A549 (cell line): ENCODE data around the gene VSIG10. TPM values are rescaled to one million over a fixed set of nuclear protein-coding genes. Genes with fewer than 3 reads are reported as not detected.
A peak's percentile ranks its signal among the peaks of the same experiment; 100 is the strongest.

Source experiments
- ATAC-seq, 2 experiments: fragments of 200-7000 bp in 1 of 2; fragments of >200 bp in 1 of 2; cut with Nextera tagmentation in 1 of 2; cut with Tn5 transposase in 1 of 2; 3 replicates each; pipeline versions ENCODE4 v1.8.0 to v1.9.1; 2018 to 2020; ENCODE audit warnings: mild to moderate bottlenecking in 1 of 2, moderate library complexity in 1 of 2
- CTCF ChIA-PET: fragments of 300-600 bp; sonication (Branson Sonifier 250); formaldehyde crosslinking; extraction: SDS; loops from one replicate; lab custom pipeline; 2021; ENCODE audit warnings: antibody characterized with exemption, inconsistent platforms; lab: Yijun Ruan, JAX
- POLR2A ChIA-PET: fragments of 350-600 bp; formaldehyde crosslinking; extraction: SDS; loops from one replicate; lab custom pipeline; 2021; ENCODE audit warnings: antibody characterized with exemption, inconsistent platforms; lab: Yijun Ruan, JAX
- DNase-seq, 2 experiments: peaks; one replicate each; pipeline versions ENCODE4 v3.0.0 to v3.0.0-alpha.2; 2011 to 2016; ENCODE audit warnings: low read depth in 1 of 2, low spot score in 1 of 2
- FAIRE-seq: peaks from 2 replicates; lab custom pipeline; 2011; peaks lifted over from hg19 to GRCh38; lab: Jason Lieb, UNC
- H3K27ac ChIP-seq, 2 experiments: fragments of >200 bp; sonication (Bioruptor Twin); formaldehyde crosslinking; 3 replicates each; pipeline ENCODE4 v1.5.1; 2016 to 2017
- H3K4me1 ChIP-seq: fragments of >200 bp; sonication (Bioruptor Twin); formaldehyde crosslinking; 3 replicates; pipeline ENCODE4 v1.6.1; 2016
- H3K4me2 ChIP-seq: fragments of >200 bp; sonication (Bioruptor Twin); formaldehyde crosslinking; 3 replicates; pipeline ENCODE4 v1.6.1; 2016
- H3K4me3 ChIP-seq: fragments of >200 bp; sonication (Bioruptor Twin); formaldehyde crosslinking; 3 replicates; pipeline ENCODE4 v1.5.1; 2016
- H3K9me3 ChIP-seq: fragments of >200 bp; sonication (Bioruptor Twin); formaldehyde crosslinking; 3 replicates; pipeline ENCODE4 v1.6.1; 2016
- CEBPB ChIP-seq, 2 experiments: fragments of >200 bp in 1 of 2; sonication (Bioruptor Twin) in 1 of 2; formaldehyde crosslinking in 1 of 2; IDR thresholded peaks; 2 replicates each; pipeline ENCODE4 v1.6.1; 2012 to 2016
- CHD4 ChIP-seq: fragments of 200-600 bp; sonication (generic); IDR thresholded peaks from 2 replicates; pipeline ENCODE4 v1.6.1; 2016; ENCODE audit warnings: antibody characterized with exemption, mild to moderate bottlenecking, borderline replicate concordance
- EHF ChIP-seq: fragments of 250-450 bp; sonication (Bioruptor Pico); IDR thresholded peaks from 2 replicates; pipeline ENCODE4 v1.5.0; 2020; ENCODE audit warnings: mild to moderate bottlenecking
- FOSL2 ChIP-seq, 2 experiments: fragments of 450-650 bp in 1 of 2; fragments of >200 bp in 1 of 2; sonication (Bioruptor Twin) in 1 of 2; formaldehyde crosslinking; IDR thresholded peaks; 2 replicates each; pipeline versions ENCODE4 v1.5.0 to v1.6.1; 2016 to 2020; ENCODE audit warnings: mild to moderate bottlenecking in 1 of 2, moderate library complexity in 1 of 2
- HOXB5 ChIP-seq: fragments of 250-450 bp; sonication (Bioruptor Pico); IDR thresholded peaks from 2 replicates; pipeline ENCODE4 v1.5.0; 2020; ENCODE audit warnings: mild to moderate bottlenecking, moderate library complexity
- KDM5A ChIP-seq: fragments of 200-600 bp; sonication (generic); IDR thresholded peaks from 2 replicates; pipeline ENCODE4 v1.6.1; 2016; ENCODE audit warnings: antibody characterized with exemption, mild to moderate bottlenecking
- MAFK ChIP-seq: fragments of 450-650 bp; IDR thresholded peaks from 2 replicates; pipeline ENCODE4 v1.6.1; 2014; ENCODE audit not compliant: partially characterized antibody
- SREBF2 ChIP-seq: fragments of 450-650 bp; IDR thresholded peaks from 2 replicates; pipeline ENCODE4 v1.6.1; 2014; ENCODE audit warnings: mild to moderate bottlenecking, moderate library complexity
- WGBS: methylation state at CpG from one replicate; pipeline ENCODE4 v1.1.6; 2017; ENCODE audit errors: missing lambda C conversion rate; 5-methylcytosine and 5-hydroxymethylcytosine counted together
- polyA plus RNA-seq, 4 experiments: library from polyadenylated mRNA; depleted of rRNA in 3 of 4; stranded (reverse); fragments of >200 nt; fragmentation: RNase III in 1 of 4; extraction: RNeasy Plus Mini Kit Qiagen cat#74134 plus additional on column Dnase treatment in 1 of 4; gene quantifications; 2 replicates in 3 of 4; 3 replicates in 1 of 4; pipeline ENCODE4 v1.2.3, GENCODE V29; 2011 to 2017
- TF ChIP-seq, protein P1 (sequence below): IDR thresholded peaks from 2 replicates; pipeline ENCODE4 v1.6.1; 2012
- TF ChIP-seq, protein P2 (sequence below): IDR thresholded peaks from 2 replicates; pipeline ENCODE4 v1.6.1; 2012; ENCODE audit warnings: low read depth, borderline replicate concordance
- TF ChIP-seq, protein P3 (sequence below): fragments of 200-600 bp; sonication (generic); IDR thresholded peaks from 2 replicates; pipeline ENCODE4 v1.6.1; 2016; ENCODE audit warnings: antibody characterized with exemption, mild to moderate bottlenecking, moderate library complexity

The VSIG10 gene
- polyA plus RNA-seq, 2 of the 4 experiments (the other 2 are of a cell fraction), result 18.3 to 20.2 TPM

DNA sequence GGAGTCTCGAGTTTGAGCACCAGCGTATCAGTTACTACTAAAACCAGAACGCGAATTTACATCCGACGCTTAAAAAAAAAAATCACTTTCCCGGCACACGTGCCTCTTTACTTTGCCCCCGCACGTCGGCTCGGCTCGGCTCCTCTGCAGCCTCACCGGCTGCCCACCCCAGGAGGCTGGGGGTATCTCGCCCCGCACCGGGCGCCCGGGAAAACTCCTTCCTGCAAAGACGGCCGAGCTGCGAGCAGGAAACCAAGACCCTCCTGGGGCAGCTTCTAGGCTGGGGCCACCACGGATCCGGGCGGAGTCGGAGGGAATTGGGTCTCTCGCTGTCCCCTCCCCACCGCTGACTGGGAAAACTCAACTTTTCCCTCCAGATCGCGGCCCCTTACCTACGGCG lies 610 bp downstream of the VSIG10 start:
- Histone ChIP-seq H3K4me1 (peaks cover 17% of the 10 kb centered on the region), H3K27ac (peak overlapping the region; percentile 87 to 93), H3K4me2 (peak overlapping the region; percentile 76), H3K4me3 (peak overlapping the region; percentile 69), H3K9me3 (no peaks in the 10 kb centered on the region)
- WGBS, result 1% methylated on average over 20 of the region's 32 CpGs
- peak; percentile 26 to 28 for DNase-seq
- no peak for TF ChIP-seq HOXB5 (CRISPR knock-in tag)
- TF ChIP-seq, protein P1, sequence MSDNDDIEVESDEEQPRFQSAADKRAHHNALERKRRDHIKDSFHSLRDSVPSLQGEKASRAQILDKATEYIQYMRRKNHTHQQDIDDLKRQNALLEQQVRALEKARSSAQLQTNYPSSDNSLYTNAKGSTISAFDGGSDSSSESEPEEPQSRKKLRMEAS, result peak; percentile 36; the same call in 1 of the 2 replicates
- TF ChIP-seq, protein P2, sequence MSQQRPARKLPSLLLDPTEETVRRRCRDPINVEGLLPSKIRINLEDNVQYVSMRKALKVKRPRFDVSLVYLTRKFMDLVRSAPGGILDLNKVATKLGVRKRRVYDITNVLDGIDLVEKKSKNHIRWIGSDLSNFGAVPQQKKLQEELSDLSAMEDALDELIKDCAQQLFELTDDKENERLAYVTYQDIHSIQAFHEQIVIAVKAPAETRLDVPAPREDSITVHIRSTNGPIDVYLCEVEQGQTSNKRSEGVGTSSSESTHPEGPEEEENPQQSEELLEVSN, result peak; percentile 5; the same call in 1 of the 2 replicates
- ATAC-seq, result peak; percentile 51 to 60; a peak in 5 of 6 replicates
- CTCF ChIA-PET, result interaction anchor here (0.6 to 2.6 kb wide), 9 partner anchors 10 to 228 kb away, joined by 3 to 6 read pairs (median 4); no protein-coding TSS in a partner anchor
- FAIRE-seq, result no peak
- POLR2A ChIA-PET, result interaction anchor here (0.9 to 1.8 kb wide), 2 partner anchors 24 to 42 kb away, joined by 3 to 13 read pairs; partner anchors contain the start of gene WSB2

DNA sequence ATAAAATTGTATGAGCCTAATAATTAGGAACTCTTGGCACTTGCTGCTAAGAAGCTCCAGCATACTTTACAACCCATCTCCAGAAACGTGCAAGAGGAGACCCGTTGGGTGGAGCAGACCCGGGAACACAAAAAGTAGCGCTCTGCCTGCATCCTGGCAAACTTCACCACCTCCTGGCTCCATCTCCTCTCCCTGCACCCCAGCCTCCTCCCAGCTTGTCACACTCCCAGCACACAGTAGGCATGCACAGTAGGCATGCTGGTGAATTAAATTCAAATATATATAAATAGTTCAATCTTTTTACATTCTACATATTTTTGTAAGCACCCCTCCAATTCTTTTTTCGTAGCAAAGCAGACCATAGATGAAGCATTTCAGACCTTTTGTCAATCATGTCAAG lies 1.2 kb downstream of the VSIG10 start:
- ChIA-PET POLR2A (interaction anchor here (0.9 to 1.8 kb wide), 2 partner anchors 23 to 41 kb away, joined by 3 to 13 read pairs; partner anchors contain the start of gene WSB2), CTCF (interaction anchor here (0.6 to 2.6 kb wide), 7 partner anchors 9 to 45 kb away, joined by 4 to 6 read pairs (median 4); no protein-coding TSS in a partner anchor)
- no peak for TF ChIP-seq CHD4
- no peak for TF ChIP-seq CEBPB (IDR thresholded peaks at IDR 0.05)
- TF ChIP-seq KDM5A, result no peak
- TF ChIP-seq, protein P3, sequence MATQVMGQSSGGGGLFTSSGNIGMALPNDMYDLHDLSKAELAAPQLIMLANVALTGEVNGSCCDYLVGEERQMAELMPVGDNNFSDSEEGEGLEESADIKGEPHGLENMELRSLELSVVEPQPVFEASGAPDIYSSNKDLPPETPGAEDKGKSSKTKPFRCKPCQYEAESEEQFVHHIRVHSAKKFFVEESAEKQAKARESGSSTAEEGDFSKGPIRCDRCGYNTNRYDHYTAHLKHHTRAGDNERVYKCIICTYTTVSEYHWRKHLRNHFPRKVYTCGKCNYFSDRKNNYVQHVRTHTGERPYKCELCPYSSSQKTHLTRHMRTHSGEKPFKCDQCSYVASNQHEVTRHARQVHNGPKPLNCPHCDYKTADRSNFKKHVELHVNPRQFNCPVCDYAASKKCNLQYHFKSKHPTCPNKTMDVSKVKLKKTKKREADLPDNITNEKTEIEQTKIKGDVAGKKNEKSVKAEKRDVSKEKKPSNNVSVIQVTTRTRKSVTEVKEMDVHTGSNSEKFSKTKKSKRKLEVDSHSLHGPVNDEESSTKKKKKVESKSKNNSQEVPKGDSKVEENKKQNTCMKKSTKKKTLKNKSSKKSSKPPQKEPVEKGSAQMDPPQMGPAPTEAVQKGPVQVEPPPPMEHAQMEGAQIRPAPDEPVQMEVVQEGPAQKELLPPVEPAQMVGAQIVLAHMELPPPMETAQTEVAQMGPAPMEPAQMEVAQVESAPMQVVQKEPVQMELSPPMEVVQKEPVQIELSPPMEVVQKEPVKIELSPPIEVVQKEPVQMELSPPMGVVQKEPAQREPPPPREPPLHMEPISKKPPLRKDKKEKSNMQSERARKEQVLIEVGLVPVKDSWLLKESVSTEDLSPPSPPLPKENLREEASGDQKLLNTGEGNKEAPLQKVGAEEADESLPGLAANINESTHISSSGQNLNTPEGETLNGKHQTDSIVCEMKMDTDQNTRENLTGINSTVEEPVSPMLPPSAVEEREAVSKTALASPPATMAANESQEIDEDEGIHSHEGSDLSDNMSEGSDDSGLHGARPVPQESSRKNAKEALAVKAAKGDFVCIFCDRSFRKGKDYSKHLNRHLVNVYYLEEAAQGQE, result no peak
- WGBS, result 31% methylated on average over 5 of the region's 5 CpGs
- ATAC-seq, result no peak
- Histone ChIP-seq H3K4me2 (peak overlapping the region; percentile 76), H3K27ac (peak overlapping the region in 1 of 2 experiments; percentile 93; a peak in 4 of 6 replicates), H3K4me3 (peak overlapping the region; percentile 69), H3K4me1 (peaks cover 20% of the 10 kb centered on the region), H3K9me3 (no peaks in the 10 kb centered on the region)
- peak in 1 of 2 experiments; percentile 54 for DNase-seq
- FAIRE-seq, result no peak

DNA sequence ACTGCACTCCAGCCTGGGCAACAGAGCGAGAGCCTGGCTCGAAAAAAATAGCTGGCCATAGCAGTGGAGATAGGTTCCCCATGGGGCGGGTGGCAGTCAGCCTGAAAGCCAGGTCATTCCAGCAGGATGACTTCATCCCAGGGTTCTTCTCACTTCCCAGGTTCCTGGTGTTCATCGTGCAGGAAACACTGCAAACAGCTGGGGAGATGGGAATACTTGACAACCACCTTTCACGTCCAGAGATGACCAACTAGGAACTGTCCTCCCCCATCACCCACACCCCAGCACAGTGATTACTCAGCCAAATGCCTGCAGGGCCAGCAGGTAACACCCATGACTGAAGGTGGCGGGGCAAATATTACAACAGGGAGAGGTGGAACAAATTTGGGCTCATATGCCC lies 1.7 kb downstream of the VSIG10 start:
- peak overlapping the region; percentile 76 for H3K4me2 ChIP-seq
- ChIA-PET POLR2A (no interaction called here), CTCF (interaction anchor here (1.0 to 1.6 kb wide), 6 partner anchors 8 to 227 kb away, joined by 4 to 6 read pairs (median 4); no protein-coding TSS in a partner anchor)
- ATAC-seq (no peak), FAIRE-seq (no peak), DNase-seq (peak; percentile 43 to 49)
- H3K4me1 ChIP-seq, result peaks cover 20% of the 10 kb centered on the region
- WGBS, result 55% methylated on average over 6 of the region's 6 CpGs
- peak overlapping the region in 1 of 2 experiments; percentile 22; a peak in 1 of 6 replicates for H3K27ac ChIP-seq
- no peaks in the 10 kb centered on the region for H3K9me3 ChIP-seq
- TF ChIP-seq, protein P1, result no peak
- peak overlapping the region; percentile 69; the same call in 1 of the 3 replicates for H3K4me3 ChIP-seq

DNA sequence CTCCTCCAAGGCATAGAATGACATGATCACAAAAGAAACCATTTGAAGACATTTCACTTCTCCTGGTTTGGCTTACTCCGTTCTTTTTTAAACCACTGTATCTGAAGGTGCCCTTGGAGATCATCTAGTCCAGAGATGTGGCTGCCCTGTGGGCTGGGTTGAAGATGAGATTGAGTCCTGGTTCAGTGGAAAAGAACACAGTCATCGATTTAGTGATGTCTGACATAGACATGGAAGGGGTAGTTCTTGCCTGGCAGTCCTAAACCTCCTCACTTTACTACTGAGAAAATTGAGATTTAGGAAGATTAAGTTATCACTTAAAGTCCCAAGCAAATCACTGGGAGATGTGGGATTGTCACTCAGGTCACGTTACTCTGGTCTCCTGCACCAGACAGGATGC lies 2.8 kb downstream of the VSIG10 start:
- TF ChIP-seq SREBF2, result no peak
- TF ChIP-seq MAFK, result peak; percentile 80
- TF ChIP-seq, protein P2, result no peak
- no peak for TF ChIP-seq EHF
- TF ChIP-seq FOSL2 (IDR thresholded peaks at IDR 0.05), result no peak
- no peak for TF ChIP-seq FOSL2 (CRISPR knock-in tag; IDR thresholded peaks at IDR 0.05)
- TF ChIP-seq, all 56 proteins: peak for 1
- Histone ChIP-seq H3K4me2 (no peak overlapping the region), H3K4me3 (no peak overlapping the region), H3K27ac (no peak overlapping the region), H3K9me3 (no peaks in the 10 kb centered on the region), H3K4me1 (peaks cover 20% of the 10 kb centered on the region)
- no peak for ATAC-seq
- 96% methylated on average over 3 of the region's 3 CpGs for WGBS
- no peak for DNase-seq
- FAIRE-seq, result no peak
- CTCF ChIA-PET, result interaction anchor here (1.2 to 1.3 kb wide), 2 partner anchors 10 to 66 kb away, joined by 4 to 6 read pairs; no protein-coding TSS in a partner anchor
- POLR2A ChIA-PET, result no interaction called here
